ENCODE measurements around the gene ANO7.

DNA sequence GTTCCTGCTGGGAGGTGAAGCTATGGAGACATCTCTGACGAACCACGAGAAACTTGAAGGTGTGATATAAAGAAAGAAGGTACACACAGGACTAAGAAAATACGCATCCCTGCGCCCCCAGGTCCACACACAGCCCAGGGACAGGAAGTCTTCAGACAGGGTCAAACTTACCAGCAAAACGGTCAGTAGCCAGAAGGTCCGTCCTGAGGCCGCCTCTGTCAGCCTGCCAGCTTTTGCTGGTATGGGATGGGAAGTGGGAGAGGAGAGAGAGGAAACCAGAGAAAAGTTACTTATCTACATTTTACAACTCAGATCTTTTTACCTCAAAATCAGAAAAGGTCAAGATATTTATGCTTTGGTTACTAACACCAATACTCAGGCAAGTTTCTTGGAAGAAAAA is 79.8 kb downstream of the ANO7 start:
- TF ChIP-seq CTCF (IDR thresholded peaks at IDR 0.05) (no peak), POLR2A (IDR thresholded peaks at IDR 0.05) (no peak), EP300 (IDR thresholded peaks at IDR 0.05) (no peak), POLR2AphosphoS5 (IDR thresholded peaks at IDR 0.05) (no peak)

All from sigmoid colon (tissue), 4 donors.